ENCODE measurements around the gene HSPH1. TPM values are rescaled to one million over a fixed set of nuclear protein-coding genes. Genes with fewer than 3 reads are reported as not detected.
"Not testable (repeated sequence)": the region's sequence is repeated elsewhere in the genome, so short reads cannot be mapped to it uniquely, and the experiment has no call there.

The HSPH1 gene
- polyA plus RNA-seq, 3 donors, result 105 to 135 (median 128) TPM

GRCh38 chr13:31184451-31184850 lies 22.7 kb upstream of the HSPH1 start:
- no peak for DNase-seq

GRCh38 chr13:31182987-31183386 lies 21.3 kb upstream of the HSPH1 start:
- DNase-seq, result no peak

- DNase-seq, result no peak
Observed at GRCh38 chr13:31179754-31180153, 18.1 kb upstream of the HSPH1 start.

- DNase-seq, result no peak
Observed at GRCh38 chr13:31179241-31179640, 17.5 kb upstream of the HSPH1 start.

- not testable (repeated sequence) for DNase-seq
Observed at GRCh38 chr13:31177813-31178495, 16.2 kb upstream of the HSPH1 start.

- DNase-seq, result no peak
Observed at GRCh38 chr13:31175847-31176532, 14.3 kb upstream of the HSPH1 start.

- DNase-seq, result no peak
Observed at GRCh38 chr13:31174018-31174417, 12.3 kb upstream of the HSPH1 start.

GRCh38 chr13:31172535-31172934 lies 10.8 kb upstream of the HSPH1 start:
- DNase-seq, result no peak

- DNase-seq, result no peak
Observed at GRCh38 chr13:31172001-31172400, 10.3 kb upstream of the HSPH1 start.

GRCh38 chr13:31168736-31169135 lies 7.0 kb upstream of the HSPH1 start:
- DNase-seq, result no peak

GRCh38 chr13:31168166-31168565 lies 6.5 kb upstream of the HSPH1 start:
- no peak for DNase-seq

GRCh38 chr13:31167490-31167889 lies 5.8 kb upstream of the HSPH1 start:
- DNase-seq, result no peak

- DNase-seq, result no peak
Observed at GRCh38 chr13:31166591-31166990, 4.9 kb upstream of the HSPH1 start.

GRCh38 chr13:31162151-31163008 lies 676 bp upstream of the HSPH1 start:
- DNase-seq, result peak; percentile 98

- peak; percentile 72 for DNase-seq
Observed at GRCh38 chr13:31160857-31161556, 697 bp downstream of the HSPH1 start.

- DNase-seq, result no peak
Observed at GRCh38 chr13:31159306-31159705, 2.4 kb downstream of the HSPH1 start.

- DNase-seq, result no peak
Observed at GRCh38 chr13:31154939-31155338, 6.8 kb downstream of the HSPH1 start.

GRCh38 chr13:31151837-31152236 lies 9.9 kb downstream of the HSPH1 start:
- no peak for DNase-seq

GRCh38 chr13:31150315-31150985 lies 11.3 kb downstream of the HSPH1 start:
- no peak for DNase-seq

GRCh38 chr13:31149604-31150003 lies 12.1 kb downstream of the HSPH1 start:
- DNase-seq, result no peak

GRCh38 chr13:31145417-31145816 lies 16.3 kb downstream of the HSPH1 start:
- no peak for DNase-seq

GRCh38 chr13:31138515-31138914 lies 23.2 kb downstream of the HSPH1 start:
- no peak for DNase-seq
